HL-60 (cell line): ENCODE measurements around the gene PROC.

Experiments
- DNase-seq, 2 experiments: peaks; one replicate each; pipeline ENCODE4 v3.0.0-alpha.2; 2010 to 2020; ENCODE audit warnings: low read depth in 1 of 2, low spot score in 1 of 2
- H3K27ac ChIP-seq: fragments of 250-450 bp; sonication (Bioruptor Pico); replicated peaks from 2 replicates; pipeline ENCODE4 v1.5.1; 2020; ENCODE audit warnings: mild to moderate bottlenecking, moderate library complexity
- H3K27me3 ChIP-seq: fragments of 250-450 bp; sonication (Bioruptor Pico); 2 replicates; pipeline ENCODE4 v1.5.1; 2021; ENCODE audit warnings: mild to moderate bottlenecking, moderate library complexity; ENCODE audit not compliant: insufficient read depth, poor library complexity, severe bottlenecking
- H3K4me3 ChIP-seq: replicated peaks from 2 replicates; pipeline ENCODE4 v1.5.1; 2011; ENCODE audit warnings: mild to moderate bottlenecking, control low read depth, low read length; ENCODE audit not compliant: insufficient read depth
- CTCF ChIP-seq: IDR thresholded peaks from one replicate; pipeline ENCODE4 v1.5.1; 2011; ENCODE audit warnings: low read length, control low read depth, inconsistent platforms; ENCODE audit not compliant: insufficient read depth
- GABPA ChIP-seq: IDR thresholded peaks from 2 replicates; pipeline ENCODE4 v1.6.1; 2012; ENCODE audit warnings: low read depth
- POLR2AphosphoS5 ChIP-seq: IDR thresholded peaks from 2 replicates; pipeline ENCODE4 v1.6.1; 2012; ENCODE audit warnings: low read depth
- REST ChIP-seq: IDR thresholded peaks from 2 replicates; pipeline ENCODE4 v1.6.1; 2012; ENCODE audit warnings: low read depth; ENCODE audit not compliant: insufficient replicate concordance
- SPI1 ChIP-seq: IDR thresholded peaks from 2 replicates; pipeline ENCODE4 v1.6.1; 2012; ENCODE audit warnings: low read depth, mild to moderate bottlenecking, borderline replicate concordance

Gene PROC

GRCh38 chr2:127400897-127401756 lies 17.1 kb upstream of the PROC start:
- H3K27ac ChIP-seq: no peak overlapping the region
- TF ChIP-seq SPI1 (no peak), REST (no peak), GABPA (no peak), CTCF (no peak), POLR2AphosphoS5 (no peak)
- H3K27me3 ChIP-seq: no peaks in the 10 kb centered on the region
- no peak for DNase-seq
- H3K4me3 ChIP-seq: no peak overlapping the region

GRCh38 chr2:127401757-127402695 lies 16.2 kb upstream of the PROC start:
- no peak overlapping the region for H3K27ac ChIP-seq
- no peak for DNase-seq
- no peaks in the 10 kb centered on the region for H3K27me3 ChIP-seq
- no peak overlapping the region for H3K4me3 ChIP-seq
- TF ChIP-seq CTCF: no peak
- no peak for TF ChIP-seq GABPA
- TF ChIP-seq SPI1: no peak
- TF ChIP-seq REST: no peak
- no peak for TF ChIP-seq POLR2AphosphoS5

- no peaks in the 10 kb centered on the region for H3K27me3 ChIP-seq
- TF ChIP-seq GABPA (no peak), SPI1 (no peak), CTCF (no peak), REST (no peak), POLR2AphosphoS5 (no peak)
- H3K27ac ChIP-seq: no peak overlapping the region
- H3K4me3 ChIP-seq: no peak overlapping the region
- no peak for DNase-seq
Observed at GRCh38 chr2:127403460-127403859, 14.8 kb upstream of the PROC start.
